ENCODE data around the gene ZC3H8.
A peak's percentile ranks its signal among the peaks of the same experiment; 100 is the strongest.
"Not testable (repeated sequence)": the region's sequence is repeated elsewhere in the genome, so short reads cannot be mapped to it uniquely, and the experiment has no call there.

The ZC3H8 gene

GRCh38 chr2:112216167-112216566 is 38.7 kb downstream of the ZC3H8 start:
- Histone ChIP-seq H3K4me1 (ENCODE audit: control insufficient read depth, low read length) (no peaks in the 10 kb centered on the region), H3K27ac (ENCODE audit: low read depth, low read length) (no peak overlapping the region), H3K4me3 (ENCODE audit: low read length) (no peak overlapping the region), H4K20me1 (ENCODE audit: control insufficient read depth, insufficient read depth, low read depth, low read length) (no peaks in the 10 kb centered on the region), H3K4me2 (ENCODE audit: low read length) (no peak overlapping the region), H3F3A (ENCODE audit: control insufficient read depth, insufficient read depth) (peaks cover 9% of the 10 kb centered on the region; the same call in 1 of the 2 replicates), H3K27me3 (ENCODE audit: control insufficient read depth, low read length) (no peaks in the 10 kb centered on the region), H3K79me2 (ENCODE audit: control insufficient read depth, low read length) (no peaks in the 10 kb centered on the region), H3K9me2 (replicated peaks; ENCODE audit: control insufficient read depth, low read length) (no peaks in the 10 kb centered on the region), H3K36me3 (ENCODE audit: control insufficient read depth, low read length) (peaks cover 54% of the 10 kb centered on the region), H3K9me3 (ENCODE audit: control insufficient read depth, insufficient read depth, low read length) (no peaks in the 10 kb centered on the region)
- peak; percentile 18 for TF ChIP-seq CTCF (IDR thresholded peaks at IDR 0.05; ENCODE audit: low read depth, low read length, poor library complexity, severe bottlenecking)
- no peak for TF ChIP-seq EZH2phosphoT487 (IDR thresholded peaks at IDR 0.05; ENCODE audit: borderline replicate concordance, low read length)

GRCh38 chr2:112207905-112208304 is 46.9 kb downstream of the ZC3H8 start:
- H3F3A ChIP-seq (ENCODE audit: control insufficient read depth, insufficient read depth); H3K27me3 ChIP-seq (ENCODE audit: control insufficient read depth, low read length); H3K79me2 ChIP-seq (ENCODE audit: control insufficient read depth, low read length); H3K9me2 ChIP-seq (replicated peaks; ENCODE audit: control insufficient read depth, low read length); H3K27ac ChIP-seq (ENCODE audit: low read depth, low read length); H3K36me3 ChIP-seq (ENCODE audit: control insufficient read depth, low read length); H4K20me1 ChIP-seq (ENCODE audit: control insufficient read depth, insufficient read depth, low read depth, low read length); H3K4me2 ChIP-seq (ENCODE audit: low read length); H3K4me1 ChIP-seq (ENCODE audit: control insufficient read depth, low read length); H3K4me3 ChIP-seq (ENCODE audit: low read length): not testable (repeated sequence)
- peaks cover 12% of the 10 kb centered on the region for H3K9me3 ChIP-seq (ENCODE audit: control insufficient read depth, insufficient read depth, low read length)

- Histone ChIP-seq H3K4me2 (ENCODE audit: low read length) (no peak overlapping the region), H3K79me2 (ENCODE audit: control insufficient read depth, low read length) (no peaks in the 10 kb centered on the region), H3K36me3 (ENCODE audit: control insufficient read depth, low read length) (no peaks in the 10 kb centered on the region), H3K4me1 (ENCODE audit: control insufficient read depth, low read length) (no peaks in the 10 kb centered on the region), H3K9me2 (replicated peaks; ENCODE audit: control insufficient read depth, low read length) (no peaks in the 10 kb centered on the region), H3K27me3 (ENCODE audit: control insufficient read depth, low read length) (no peaks in the 10 kb centered on the region), H3K4me3 (ENCODE audit: low read length) (no peak overlapping the region), H4K20me1 (ENCODE audit: control insufficient read depth, insufficient read depth, low read depth, low read length) (no peaks in the 10 kb centered on the region), H3F3A (ENCODE audit: control insufficient read depth, insufficient read depth) (0 out of 2 replicates have a peak, but pooled peaks cover 3% of the 10 kb centered on the region), H3K27ac (ENCODE audit: low read depth, low read length) (no peak overlapping the region), H3K9me3 (ENCODE audit: control insufficient read depth, insufficient read depth, low read length) (peaks cover 17% of the 10 kb centered on the region)
- TF ChIP-seq CTCF (IDR thresholded peaks at IDR 0.05; ENCODE audit: low read depth, low read length, poor library complexity, severe bottlenecking), result no peak
- TF ChIP-seq EZH2phosphoT487 (IDR thresholded peaks at IDR 0.05; ENCODE audit: borderline replicate concordance, low read length), result no peak
Observed at GRCh38 chr2:112204411-112204810, 50.4 kb downstream of the ZC3H8 start.

GRCh38 chr2:112201696-112202430 is 53.0 kb downstream of the ZC3H8 start:
- Histone ChIP-seq H3K9me3 (ENCODE audit: control insufficient read depth, insufficient read depth, low read length) (peaks cover 17% of the 10 kb centered on the region), H3K9me2 (replicated peaks; ENCODE audit: control insufficient read depth, low read length) (no peaks in the 10 kb centered on the region), H3K36me3 (ENCODE audit: control insufficient read depth, low read length) (no peaks in the 10 kb centered on the region), H4K20me1 (ENCODE audit: control insufficient read depth, insufficient read depth, low read depth, low read length) (no peaks in the 10 kb centered on the region), H3K4me2 (ENCODE audit: low read length) (no peak overlapping the region), H3K79me2 (ENCODE audit: control insufficient read depth, low read length) (no peaks in the 10 kb centered on the region), H3F3A (ENCODE audit: control insufficient read depth, insufficient read depth) (0 out of 2 replicates have a peak, but pooled peaks cover 3% of the 10 kb centered on the region), H3K27me3 (ENCODE audit: control insufficient read depth, low read length) (no peaks in the 10 kb centered on the region), H3K27ac (ENCODE audit: low read depth, low read length) (no peak overlapping the region), H3K4me1 (ENCODE audit: control insufficient read depth, low read length) (no peaks in the 10 kb centered on the region), H3K4me3 (ENCODE audit: low read length) (no peak overlapping the region)
- TF ChIP-seq EZH2phosphoT487 (IDR thresholded peaks at IDR 0.05; ENCODE audit: borderline replicate concordance, low read length) (no peak), CTCF (IDR thresholded peaks at IDR 0.05; ENCODE audit: low read depth, low read length, poor library complexity, severe bottlenecking) (no peak)
